ENCODE measurements around the gene COL4A2. TPM values are rescaled to one million over a fixed set of nuclear protein-coding genes. Genes with fewer than 3 reads are reported as not detected.
A peak's percentile ranks its signal among the peaks of the same experiment; 100 is the strongest.

The COL4A2 gene
- total RNA-seq, 1 donor from 2014 or later, result 1,556 TPM

DNA sequence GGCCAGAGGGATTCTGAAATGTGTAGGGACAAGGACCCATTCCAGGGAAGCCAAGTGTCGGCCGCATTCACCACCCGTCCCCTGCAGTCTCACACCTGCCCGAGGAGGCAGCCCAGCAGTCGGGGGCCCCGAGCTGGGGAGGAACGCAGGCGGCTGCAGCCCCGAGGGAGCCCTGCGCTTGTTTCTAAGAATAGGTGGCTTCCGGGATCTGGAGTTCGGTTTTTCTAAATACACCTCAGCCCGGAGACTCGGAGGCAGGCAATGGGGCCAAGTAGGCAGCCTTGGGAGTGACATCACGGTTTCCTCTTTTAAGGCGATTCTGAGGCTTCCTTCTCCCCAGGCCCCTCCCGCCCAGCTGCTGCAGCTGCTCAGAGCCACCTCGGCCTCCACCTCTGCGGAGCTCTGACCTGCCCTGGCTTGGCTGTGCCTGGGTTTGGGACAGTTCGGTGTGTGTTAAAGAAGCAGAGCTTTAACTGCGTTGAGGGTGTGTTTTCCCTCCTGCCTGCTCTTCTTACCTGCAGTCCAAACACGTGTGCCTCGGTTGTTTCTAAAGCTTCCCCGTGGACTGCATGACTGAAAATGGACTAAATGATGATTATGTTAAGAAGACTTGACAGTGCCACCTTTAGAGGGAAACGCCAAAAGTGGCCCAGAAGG is 80.5 kb downstream of the COL4A2 start:
- peak overlapping the region; percentile 42 for H3K4me3 Mint-ChIP-seq (ENCODE audit: unreplicated experiment)
- no peak overlapping the region for H3K27ac Mint-ChIP-seq (ENCODE audit: unreplicated experiment)
- peaks cover 4% of the 10 kb centered on the region for H3K9me3 Mint-ChIP-seq (ENCODE audit: unreplicated experiment)
- no peak for DNase-seq (ENCODE audit: low spot score)
- TF ChIP-seq, protein P1, sequence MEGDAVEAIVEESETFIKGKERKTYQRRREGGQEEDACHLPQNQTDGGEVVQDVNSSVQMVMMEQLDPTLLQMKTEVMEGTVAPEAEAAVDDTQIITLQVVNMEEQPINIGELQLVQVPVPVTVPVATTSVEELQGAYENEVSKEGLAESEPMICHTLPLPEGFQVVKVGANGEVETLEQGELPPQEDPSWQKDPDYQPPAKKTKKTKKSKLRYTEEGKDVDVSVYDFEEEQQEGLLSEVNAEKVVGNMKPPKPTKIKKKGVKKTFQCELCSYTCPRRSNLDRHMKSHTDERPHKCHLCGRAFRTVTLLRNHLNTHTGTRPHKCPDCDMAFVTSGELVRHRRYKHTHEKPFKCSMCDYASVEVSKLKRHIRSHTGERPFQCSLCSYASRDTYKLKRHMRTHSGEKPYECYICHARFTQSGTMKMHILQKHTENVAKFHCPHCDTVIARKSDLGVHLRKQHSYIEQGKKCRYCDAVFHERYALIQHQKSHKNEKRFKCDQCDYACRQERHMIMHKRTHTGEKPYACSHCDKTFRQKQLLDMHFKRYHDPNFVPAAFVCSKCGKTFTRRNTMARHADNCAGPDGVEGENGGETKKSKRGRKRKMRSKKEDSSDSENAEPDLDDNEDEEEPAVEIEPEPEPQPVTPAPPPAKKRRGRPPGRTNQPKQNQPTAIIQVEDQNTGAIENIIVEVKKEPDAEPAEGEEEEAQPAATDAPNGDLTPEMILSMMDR (IDR thresholded peaks at IDR 0.05; ENCODE audit: unreplicated experiment), result no peak
- peaks cover 69% of the 10 kb centered on the region for H3K36me3 Mint-ChIP-seq (ENCODE audit: low read depth, unreplicated experiment)
- peaks cover 42% of the 10 kb centered on the region for H3K4me1 Mint-ChIP-seq (ENCODE audit: unreplicated experiment)
- H3K27me3 Mint-ChIP-seq (ENCODE audit: unreplicated experiment), result peaks cover 29% of the 10 kb centered on the region

DNA sequence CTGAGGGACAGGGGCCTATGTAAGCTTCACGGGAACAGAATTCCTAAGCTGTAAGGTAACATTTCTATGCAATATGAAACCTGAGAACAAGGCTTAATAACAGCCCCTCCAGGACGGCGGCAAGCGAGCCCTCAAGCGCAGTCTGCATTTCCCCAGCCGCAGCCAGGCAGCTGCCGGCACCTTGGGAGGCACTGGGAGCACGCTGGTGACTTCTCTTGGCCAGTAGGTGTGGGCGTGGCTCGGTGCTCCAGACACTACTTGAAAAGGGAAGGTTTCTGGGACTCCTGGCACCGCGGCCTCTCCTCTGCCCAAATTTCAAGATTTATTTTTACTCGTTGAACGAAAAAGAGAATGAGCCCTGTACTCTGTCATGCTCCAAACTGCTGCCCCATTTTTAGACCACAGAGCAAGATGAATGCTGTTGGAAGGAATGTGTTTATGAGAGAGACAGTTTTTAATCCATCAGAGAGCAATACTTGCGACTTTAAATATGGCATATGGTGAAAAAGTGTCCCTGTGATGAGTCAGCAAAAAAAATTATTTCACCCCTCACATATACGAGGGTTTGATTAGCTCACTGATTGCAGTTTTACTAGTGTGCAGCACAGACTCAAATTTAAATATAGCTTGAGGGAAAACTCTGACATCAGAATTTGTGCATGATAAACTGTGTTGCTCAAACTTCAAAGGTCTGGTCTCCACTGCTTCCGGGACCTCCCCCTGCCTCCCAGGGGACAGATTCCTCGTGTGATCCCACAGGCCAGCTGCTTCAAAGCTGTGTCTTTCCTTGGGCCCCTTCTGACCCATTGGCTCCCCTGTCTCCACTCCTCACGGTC is 81.2 kb downstream of the COL4A2 start:
- peaks cover 63% of the 10 kb centered on the region for H3K36me3 Mint-ChIP-seq (ENCODE audit: low read depth, unreplicated experiment)
- H3K27me3 Mint-ChIP-seq (ENCODE audit: unreplicated experiment), result peaks cover 29% of the 10 kb centered on the region

DNA sequence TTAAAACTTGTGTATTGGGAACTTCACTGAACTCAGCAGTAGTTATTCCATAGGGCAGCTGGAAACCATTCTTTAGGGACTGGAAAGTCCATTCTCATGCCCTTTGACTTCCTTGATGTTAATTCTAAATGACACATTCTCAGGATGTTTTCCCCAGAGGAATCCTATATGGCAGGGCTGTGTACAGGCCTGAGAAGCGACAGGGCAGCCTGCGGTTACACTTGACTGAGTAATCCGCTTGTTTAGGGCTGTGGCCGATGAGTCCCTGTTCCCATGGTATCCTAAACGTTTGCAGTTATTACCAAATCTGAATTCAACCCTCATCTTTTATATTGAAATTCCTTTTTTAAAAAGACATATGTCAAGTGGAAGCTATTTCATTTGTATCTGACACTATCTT is 83.5 kb downstream of the COL4A2 start:
- Mint-ChIP-seq H3K27ac (ENCODE audit: unreplicated experiment) (peak overlapping the region; percentile 3), H3K4me3 (ENCODE audit: unreplicated experiment) (no peak overlapping the region), H3K4me1 (ENCODE audit: unreplicated experiment) (peaks cover 62% of the 10 kb centered on the region), H3K9me3 (ENCODE audit: unreplicated experiment) (no peaks in the 10 kb centered on the region), H3K27me3 (ENCODE audit: unreplicated experiment) (peaks cover 30% of the 10 kb centered on the region), H3K36me3 (ENCODE audit: low read depth, unreplicated experiment) (peaks cover 58% of the 10 kb centered on the region)
- no peak for DNase-seq (ENCODE audit: low spot score)
- TF ChIP-seq, protein P1 (IDR thresholded peaks at IDR 0.05; ENCODE audit: unreplicated experiment), result no peak

More for the DNA sequence above, 81.2 kb downstream of the COL4A2 start:
- H3K4me1 Mint-ChIP-seq (ENCODE audit: unreplicated experiment), result peaks cover 46% of the 10 kb centered on the region
- TF ChIP-seq, protein P1 (IDR thresholded peaks at IDR 0.05; ENCODE audit: unreplicated experiment), result no peak
- no peak for DNase-seq (ENCODE audit: low spot score)
- peak overlapping the region; percentile 86 for H3K4me3 Mint-ChIP-seq (ENCODE audit: unreplicated experiment)
- H3K27ac Mint-ChIP-seq (ENCODE audit: unreplicated experiment), result peak overlapping the region; percentile 67
- H3K9me3 Mint-ChIP-seq (ENCODE audit: unreplicated experiment), result peaks cover 4% of the 10 kb centered on the region

DNA sequence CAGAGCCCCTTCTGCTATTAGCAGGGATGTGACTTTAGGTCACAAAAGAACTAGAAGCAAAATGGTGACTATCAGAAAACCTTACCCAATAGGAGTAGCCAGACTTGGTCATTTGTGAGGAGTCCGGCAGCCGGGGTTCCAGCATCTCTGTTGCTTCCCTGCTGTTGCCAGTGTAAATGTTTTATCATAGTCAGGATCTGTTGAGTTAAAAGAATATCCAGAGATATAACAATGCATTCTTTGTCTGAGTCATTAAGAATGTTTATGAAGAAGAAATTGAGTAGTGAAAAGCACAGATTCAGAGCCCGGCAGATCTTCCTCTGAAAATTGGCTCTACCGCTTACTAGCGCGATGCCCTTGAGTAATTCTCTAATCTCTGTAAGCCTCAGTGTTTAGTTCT is 84.2 kb downstream of the COL4A2 start:
- no peak overlapping the region for H3K4me3 Mint-ChIP-seq (ENCODE audit: unreplicated experiment)

More for the DNA sequence above, 84.2 kb downstream of the COL4A2 start:
- Mint-ChIP-seq H3K9me3 (ENCODE audit: unreplicated experiment) (no peaks in the 10 kb centered on the region), H3K36me3 (ENCODE audit: low read depth, unreplicated experiment) (peaks cover 64% of the 10 kb centered on the region), H3K4me1 (ENCODE audit: unreplicated experiment) (peaks cover 68% of the 10 kb centered on the region), H3K27me3 (ENCODE audit: unreplicated experiment) (peaks cover 26% of the 10 kb centered on the region), H3K27ac (ENCODE audit: unreplicated experiment) (peak overlapping the region; percentile 88)
- no peak for DNase-seq (ENCODE audit: low spot score)
- TF ChIP-seq, protein P1 (IDR thresholded peaks at IDR 0.05; ENCODE audit: unreplicated experiment), result no peak
